ENCODE measurements around the gene ARHGAP22. TPM values are rescaled to one million over a fixed set of nuclear protein-coding genes. Genes with fewer than 3 reads are reported as not detected.
A peak's percentile ranks its signal among the peaks of the same experiment; 100 is the strongest.

Gene ARHGAP22
- total RNA-seq, 6 donors from 2014 or later: 1.4 to 25.1 (median 7.1) TPM

- no peaks in the 10 kb centered on the region for H3K36me3 ChIP-seq
- DNase-seq: peak in 1 of 2 donors; percentile 63
- H3K9me3 ChIP-seq: no peaks in the 10 kb centered on the region
- peaks cover 6 to 14% (median 10%) of the 10 kb centered on the region in 4 donors for H3K4me1 ChIP-seq
- no peak for TF ChIP-seq EP300 (IDR thresholded peaks at IDR 0.05)
- TF ChIP-seq POLR2AphosphoS5 (IDR thresholded peaks at IDR 0.05): no peak
- TF ChIP-seq, protein P1, sequence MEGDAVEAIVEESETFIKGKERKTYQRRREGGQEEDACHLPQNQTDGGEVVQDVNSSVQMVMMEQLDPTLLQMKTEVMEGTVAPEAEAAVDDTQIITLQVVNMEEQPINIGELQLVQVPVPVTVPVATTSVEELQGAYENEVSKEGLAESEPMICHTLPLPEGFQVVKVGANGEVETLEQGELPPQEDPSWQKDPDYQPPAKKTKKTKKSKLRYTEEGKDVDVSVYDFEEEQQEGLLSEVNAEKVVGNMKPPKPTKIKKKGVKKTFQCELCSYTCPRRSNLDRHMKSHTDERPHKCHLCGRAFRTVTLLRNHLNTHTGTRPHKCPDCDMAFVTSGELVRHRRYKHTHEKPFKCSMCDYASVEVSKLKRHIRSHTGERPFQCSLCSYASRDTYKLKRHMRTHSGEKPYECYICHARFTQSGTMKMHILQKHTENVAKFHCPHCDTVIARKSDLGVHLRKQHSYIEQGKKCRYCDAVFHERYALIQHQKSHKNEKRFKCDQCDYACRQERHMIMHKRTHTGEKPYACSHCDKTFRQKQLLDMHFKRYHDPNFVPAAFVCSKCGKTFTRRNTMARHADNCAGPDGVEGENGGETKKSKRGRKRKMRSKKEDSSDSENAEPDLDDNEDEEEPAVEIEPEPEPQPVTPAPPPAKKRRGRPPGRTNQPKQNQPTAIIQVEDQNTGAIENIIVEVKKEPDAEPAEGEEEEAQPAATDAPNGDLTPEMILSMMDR (IDR thresholded peaks at IDR 0.05): no peak
- TF ChIP-seq POLR2A (IDR thresholded peaks at IDR 0.05): no peak
- 90 to 91% methylated on average over 5 to 10 of the region's 11 CpGs for WGBS, 2 donors
- H3K27ac ChIP-seq: no peak overlapping the region
- H3K4me3 ChIP-seq: no peak overlapping the region
- H3K27me3 ChIP-seq: no peaks in the 10 kb centered on the region
- ATAC-seq (ENCODE audit: low FRiP score in 2 of 2): no peak
Observed at GRCh38 chr10:48455055-48455391, 149.8 kb downstream of the ARHGAP22 start.

DNA sequence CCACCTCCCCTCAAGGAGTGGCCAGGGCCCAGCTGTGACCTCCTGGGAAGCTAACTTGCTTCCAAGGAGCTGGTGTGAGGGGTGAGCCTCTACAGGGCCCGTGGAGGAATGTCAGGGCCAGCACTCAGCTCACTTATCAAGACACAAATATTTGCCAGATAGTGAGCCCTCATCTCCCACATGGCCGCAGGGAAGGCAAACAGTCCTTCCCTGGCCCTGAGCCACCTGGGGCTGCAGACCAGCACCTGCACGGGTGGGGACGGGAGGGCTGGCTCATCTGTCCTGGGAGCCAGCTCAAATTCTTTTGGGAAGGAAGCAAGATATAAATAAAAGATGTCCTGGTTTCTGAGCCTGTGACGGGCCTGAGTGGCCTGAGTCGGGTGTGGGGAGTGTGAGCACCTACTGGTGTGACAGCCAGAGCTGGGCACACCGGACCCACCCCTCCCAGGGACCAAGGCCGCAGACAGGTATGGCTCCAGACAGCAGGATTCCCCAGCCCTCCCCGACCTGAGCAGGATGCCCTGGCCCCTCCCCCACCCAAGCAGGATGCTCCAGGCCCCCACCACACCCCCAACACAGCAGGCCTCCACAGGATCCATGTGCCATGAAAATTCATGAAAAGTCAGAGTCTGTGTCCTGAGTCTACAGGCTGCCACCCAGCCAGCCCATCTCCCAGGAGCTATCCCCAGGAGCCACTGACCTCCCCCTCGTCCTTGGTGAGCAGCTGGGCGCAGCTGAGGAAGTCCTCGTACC, 150.4 kb downstream of the ARHGAP22 start:
- DNase-seq (peak in 1 of 2 donors; percentile 38), ATAC-seq (ENCODE audit: low FRiP score in 2 of 2) (peak in 1 of 2 donors; percentile 7)
- TF ChIP-seq, protein P1 (IDR thresholded peaks at IDR 0.05): no peak
- no peak for TF ChIP-seq POLR2A (IDR thresholded peaks at IDR 0.05)

DNA sequence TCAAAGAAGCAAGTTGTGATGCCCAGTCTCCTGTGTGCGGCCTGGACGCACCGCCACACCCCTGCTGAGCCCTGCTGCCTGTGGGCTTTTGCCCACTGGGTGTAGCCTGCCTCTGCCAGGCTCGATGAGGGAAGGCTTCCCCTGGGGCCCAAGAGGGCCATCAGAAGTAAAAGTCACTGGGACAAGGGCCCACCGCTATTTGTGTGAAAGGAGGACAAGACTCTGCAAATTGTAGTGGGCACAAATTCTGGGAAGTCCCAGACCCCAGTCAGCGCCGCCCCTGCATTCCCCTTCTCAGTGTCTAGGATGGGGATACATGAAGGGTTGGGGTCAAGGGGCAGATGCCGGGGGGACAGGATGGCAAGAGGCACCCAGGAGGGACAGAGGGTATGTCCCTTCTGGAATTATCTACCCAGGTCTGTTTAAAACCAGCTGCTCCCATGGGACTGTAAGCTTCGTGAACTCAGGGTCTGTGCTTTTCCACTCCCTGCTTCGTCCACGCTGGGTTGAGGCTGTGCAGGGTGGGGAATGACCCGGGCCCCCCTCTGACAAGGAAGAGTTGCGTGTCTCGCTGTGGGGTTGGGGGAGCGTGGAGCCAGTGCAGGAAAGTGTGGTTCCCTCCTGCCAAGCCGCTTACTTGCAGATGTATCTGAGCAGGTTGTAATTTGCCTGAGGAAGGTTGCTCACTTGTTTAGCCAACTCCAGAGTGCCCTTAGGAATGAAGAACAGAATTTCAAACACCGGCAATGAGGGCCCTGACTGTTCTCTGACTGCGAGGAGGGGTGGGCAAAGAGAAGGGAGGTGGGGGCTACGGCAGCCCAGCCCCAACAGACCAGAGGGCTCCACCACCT, 151.2 kb downstream of the ARHGAP22 start:
- DNase-seq (peak in 1 of 2 donors; percentile 44), ATAC-seq (ENCODE audit: low FRiP score in 2 of 2) (no peak)
- H3K36me3 ChIP-seq: no peaks in the 10 kb centered on the region
- H3K4me1 ChIP-seq: peaks cover 6 to 14% (median 10%) of the 10 kb centered on the region in 4 donors
- WGBS, 2 donors: 83 to 86% methylated on average over 10 to 19 of the region's 19 CpGs
- TF ChIP-seq POLR2AphosphoS5 (IDR thresholded peaks at IDR 0.05): no peak
- no peak for TF ChIP-seq POLR2A (IDR thresholded peaks at IDR 0.05)
- TF ChIP-seq EP300 (IDR thresholded peaks at IDR 0.05): no peak
- TF ChIP-seq, protein P1 (IDR thresholded peaks at IDR 0.05): no peak
- H3K27me3 ChIP-seq: no peaks in the 10 kb centered on the region
- H3K4me3 ChIP-seq: no peak overlapping the region
- H3K9me3 ChIP-seq: no peaks in the 10 kb centered on the region
- H3K27ac ChIP-seq: no peak overlapping the region

More for the DNA sequence above, 150.4 kb downstream of the ARHGAP22 start:
- Histone ChIP-seq H3K4me1 (peaks cover 6 to 14% (median 10%) of the 10 kb centered on the region in 4 donors), H3K36me3 (no peaks in the 10 kb centered on the region), H3K9me3 (no peaks in the 10 kb centered on the region), H3K27ac (no peak overlapping the region), H3K4me3 (no peak overlapping the region), H3K27me3 (no peaks in the 10 kb centered on the region)
- 50 to 76% methylated on average over 4 to 12 of the region's 12 CpGs for WGBS, 2 donors

DNA sequence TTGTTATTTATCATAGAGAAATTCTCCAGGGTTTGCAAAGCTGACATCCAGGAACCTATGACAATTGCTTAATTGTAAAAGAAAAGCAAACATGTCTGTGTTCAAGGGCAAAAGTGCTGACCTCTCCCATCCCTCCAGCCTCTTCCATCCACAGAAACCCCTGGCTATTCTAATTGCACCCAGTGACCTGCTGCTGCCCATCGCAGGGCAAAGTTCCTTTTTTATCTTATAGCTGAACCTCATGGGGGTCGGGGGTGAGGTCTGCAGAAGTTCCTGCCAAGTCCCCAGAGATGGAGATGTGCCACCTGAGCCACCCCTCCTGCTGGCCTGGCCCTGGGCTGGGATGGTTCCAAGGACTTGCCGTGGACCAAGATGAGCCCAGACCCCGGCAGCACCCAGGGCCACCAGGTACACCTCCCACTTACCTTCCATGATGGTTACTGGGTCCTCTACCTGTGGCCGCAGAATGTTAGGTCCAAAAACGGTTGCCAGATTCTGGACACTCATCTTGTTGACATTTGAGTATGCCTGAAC, 151.9 kb downstream of the ARHGAP22 start:
- TF ChIP-seq EP300 (IDR thresholded peaks at IDR 0.05) (no peak), POLR2AphosphoS5 (IDR thresholded peaks at IDR 0.05) (no peak), POLR2A (IDR thresholded peaks at IDR 0.05) (no peak)
- TF ChIP-seq, protein P1 (IDR thresholded peaks at IDR 0.05): no peak
- H3K4me3 ChIP-seq: no peak overlapping the region
- H3K27ac ChIP-seq: no peak overlapping the region
- H3K27me3 ChIP-seq: no peaks in the 10 kb centered on the region
- H3K4me1 ChIP-seq: peaks cover 6 to 14% (median 10%) of the 10 kb centered on the region in 4 donors
- 82 to 90% methylated on average over 4 to 6 of the region's 6 CpGs for WGBS, 2 donors
- H3K36me3 ChIP-seq: no peaks in the 10 kb centered on the region
- no peaks in the 10 kb centered on the region for H3K9me3 ChIP-seq
- ATAC-seq (ENCODE audit: low FRiP score in 2 of 2): no peak
- no peak for DNase-seq

Measured in upper lobe of left lung (tissue), 6 donors.